GM12878 (cell line): ENCODE measurements around the gene MCTP2. TPM values are rescaled to one million over a fixed set of nuclear protein-coding genes. Genes with fewer than 3 reads are reported as not detected.

Experiments
- ATAC-seq: fragments of 200-7000 bp; cut with Tn5 transposase; 3 replicates; pipeline ENCODE4 v1.9.1; 2020; ENCODE audit warnings: mild to moderate bottlenecking, moderate library complexity
- BruUV-seq: library from RNA; stranded (reverse); fragments of 400-500 nt; replicated peaks from 2 replicates; lab custom pipeline; 2021; lab: Mats Ljungman, UMichigan
- CTCF ChIA-PET: fragments of 300-600 bp; sonication (Branson Sonifier 250); formaldehyde crosslinking; extraction: SDS; loops from one replicate; lab custom pipeline; 2021; ENCODE audit warnings: inconsistent platforms; lab: Yijun Ruan, JAX
- POLR2A ChIA-PET: fragments of 350-600 bp; formaldehyde crosslinking; extraction: SDS; loops from one replicate; lab custom pipeline; 2021; ENCODE audit warnings: inconsistent platforms; lab: Charles Lee
- RAD21 ChIA-PET: fragments of 300-600 bp; sonication (Branson Sonifier 250); formaldehyde crosslinking; loops from one replicate; lab custom pipeline; 2023; ENCODE audit warnings: antibody characterized with exemption; ENCODE audit not compliant: unreplicated experiment; lab: Charles Lee
- SMC1A ChIA-PET: fragments of 300-600 bp; sonication (Branson Sonifier 250); formaldehyde crosslinking; loops from one replicate; lab custom pipeline; 2023; ENCODE audit not compliant: unreplicated experiment, uncharacterized antibody; lab: Charles Lee
- DNase-seq: peaks from one replicate; pipeline ENCODE4 v3.0.0-alpha.2; 2011; ENCODE audit warnings: low read depth, low spot score
- FAIRE-seq: peaks from 3 replicates; lab custom pipeline; 2011; peaks lifted over from hg19 to GRCh38; lab: Jason Lieb, UNC
- H2AFZ ChIP-seq: 2 replicates; pipeline ENCODE4 v1.6.0; 2011; ENCODE audit warnings: low read depth, low read length, control low read depth; ENCODE audit not compliant: control insufficient read depth
- H3K27ac ChIP-seq: 2 replicates; pipeline ENCODE4 v1.5.1; 2011; ENCODE audit warnings: control low read depth; ENCODE audit not compliant: control insufficient read depth, insufficient read depth
- H3K27me3 ChIP-seq, 2 experiments: replicated peaks in 1 of 2; 2 replicates each; pipeline versions ENCODE4 v1.6.0 to v1.6.1; 2011; ENCODE audit warnings: low read length in 1 of 2; ENCODE audit not compliant: control insufficient read depth in 2 of 2, insufficient read depth in 2 of 2
- H3K36me3 ChIP-seq, 2 experiments: 2 replicates each; pipeline ENCODE4 v1.5.1; 2011; ENCODE audit warnings: low read length in 1 of 2; ENCODE audit not compliant: control insufficient read depth in 2 of 2, insufficient read depth in 2 of 2
- H3K4me1 ChIP-seq: 2 replicates; pipeline ENCODE4 v1.6.1; 2011; ENCODE audit warnings: mild to moderate bottlenecking, low read length, moderate library complexity, mixed read lengths; ENCODE audit not compliant: control insufficient read depth, insufficient read depth
- H3K4me2 ChIP-seq: 2 replicates; pipeline ENCODE4 v1.6.0; 2011; ENCODE audit warnings: control low read depth; ENCODE audit not compliant: control insufficient read depth, insufficient read depth
- H3K4me3 ChIP-seq: fragments of 200-600 bp; sonication (generic); 2 replicates; pipeline ENCODE4 v1.5.1; 2016
- H3K79me2 ChIP-seq: 2 replicates; pipeline ENCODE4 v1.6.0; 2011; ENCODE audit warnings: low read length; ENCODE audit not compliant: control insufficient read depth, insufficient read depth
- H3K9ac ChIP-seq: 2 replicates; pipeline ENCODE4 v1.8.0; 2011; ENCODE audit warnings: low read length, control low read depth, mixed read lengths; ENCODE audit not compliant: control insufficient read depth, insufficient read depth
- H3K9me3 ChIP-seq: replicated peaks from 3 replicates; pipeline ENCODE4 v1.5.1; 2011; ENCODE audit warnings: mild to moderate bottlenecking, low read length; ENCODE audit not compliant: control insufficient read depth, insufficient read depth
- H4K20me1 ChIP-seq: 2 replicates; pipeline ENCODE4 v1.6.0; 2011; ENCODE audit not compliant: control insufficient read depth, insufficient read depth
- ASH2L ChIP-seq: fragments of 300-600, 200-600 bp; sonication (generic); IDR thresholded peaks from 2 replicates; pipeline ENCODE4 v1.6.1; 2017; ENCODE audit warnings: low read depth, mild to moderate bottlenecking, borderline replicate concordance
- CEBPB ChIP-seq, 2 experiments: fragments of 150-350 bp in 1 of 2; IDR thresholded peaks; 2 replicates each; pipeline ENCODE4 v1.6.1; 2012 to 2014; ENCODE audit warnings: low read depth in 2 of 2, low read length in 2 of 2, borderline replicate concordance in 1 of 2, inconsistent platforms in 1 of 2
- ESRRA ChIP-seq: IDR thresholded peaks from 2 replicates; pipeline ENCODE4 v1.6.1; 2012; ENCODE audit warnings: mild to moderate bottlenecking, low read length, improper control_type of control experiment
- GABPA ChIP-seq: IDR thresholded peaks from 2 replicates; pipeline ENCODE4 v1.6.1; 2014; ENCODE audit warnings: antibody characterized with exemption, low read depth, mild to moderate bottlenecking, inconsistent platforms
- JUND ChIP-seq: IDR thresholded peaks from 2 replicates; pipeline ENCODE4 v1.6.1; 2012; ENCODE audit warnings: low read depth, mild to moderate bottlenecking, low read length, improper control_type of control experiment, moderate library complexity
- MTA3 ChIP-seq: IDR thresholded peaks from 2 replicates; pipeline ENCODE4 v1.6.1; 2012; ENCODE audit warnings: low read length, inconsistent platforms, borderline replicate concordance
- NFXL1 ChIP-seq: fragments of 450-650 bp; IDR thresholded peaks from 2 replicates; pipeline ENCODE4 v1.6.1; 2017; ENCODE audit warnings: antibody characterized with exemption, mild to moderate bottlenecking, borderline replicate concordance
- PKNOX1 ChIP-seq: fragments of 450-650 bp; IDR thresholded peaks from 2 replicates; pipeline ENCODE4 v1.6.1; 2016; ENCODE audit warnings: mild to moderate bottlenecking
- RUNX3 ChIP-seq: IDR thresholded peaks from 2 replicates; pipeline ENCODE4 v1.6.1; 2012; ENCODE audit warnings: low read length, inconsistent platforms
- SRF ChIP-seq, 2 experiments: IDR thresholded peaks; 2 replicates each; pipeline ENCODE4 v1.6.1; 2011; ENCODE audit warnings: low read depth in 2 of 2, low read length in 2 of 2, mild to moderate bottlenecking in 1 of 2, moderate library complexity in 1 of 2
- STAT3 ChIP-seq: IDR thresholded peaks from 2 replicates; pipeline ENCODE4 v1.6.1; 2011; ENCODE audit warnings: low read depth, low read length, improper control_type of control experiment
- ZNF217 ChIP-seq: fragments of 450-650 bp; IDR thresholded peaks from 2 replicates; pipeline ENCODE4 v1.6.1; 2017; ENCODE audit warnings: antibody characterized with exemption, mild to moderate bottlenecking
- ZNF24 ChIP-seq: fragments of 450-650 bp; IDR thresholded peaks from 2 replicates; pipeline ENCODE4 v1.6.1; 2017; ENCODE audit warnings: antibody characterized with exemption, mild to moderate bottlenecking
- ZNF274 ChIP-seq: IDR thresholded peaks from one replicate; pipeline ENCODE4 v1.8.0; 2011; ENCODE audit not compliant: insufficient read length, insufficient read depth
- ZNF384 ChIP-seq: IDR thresholded peaks from 2 replicates; pipeline ENCODE4 v1.6.1; 2012; ENCODE audit warnings: low read depth, mild to moderate bottlenecking, low read length, improper control_type of control experiment, borderline replicate concordance
- WGBS: methylation state at CpG from one replicate; pipeline ENCODE4 v1.1.6; 2016; ENCODE audit warnings: low lambda C conversion rate; ENCODE audit not compliant: insufficient replicate concordance, insufficient coverage; ENCODE audit errors: missing lambda C conversion rate; 5-methylcytosine and 5-hydroxymethylcytosine counted together
- in situ Hi-C: fragments of 300-500 bp; cut with MboI; formaldehyde crosslinking; loops from 9 replicates; pipeline ENCODE4 v1.14.3; 2018; ENCODE audit warnings: mixed read lengths
- intact Hi-C: fragments of 100-400 bp; cut with micrococcal nuclease; formaldehyde crosslinking; loops from one replicate; pipeline ENCODE4 v1.14.2; 2022; ENCODE audit not compliant: unreplicated experiment
- polyA plus RNA-seq, 11 experiments: library from polyadenylated mRNA; depleted of rRNA in 4 of 11; unstranded in 6 of 11; stranded (reverse) in 5 of 11; fragments of >200 nt; fragmentation: Nextera tagmentation in 4 of 11; fragmentation: Illumina TruSeq in 1 of 11; extraction: Ambion mirVana in 4 of 11; extraction: Trizol in 1 of 11; gene quantifications; 1 replicate in 1 of 11; 2 replicates in 10 of 11; pipeline versions ENCODE4 v1.2.1 to v1.2.3, GENCODE V29; 2011 to 2016; ENCODE audit warnings: inconsistent platforms in 2 of 11, missing spikeins in 2 of 11, low read depth in 1 of 11
- total RNA-seq, 4 experiments: library from RNA; depleted of rRNA in 3 of 4; stranded (reverse); fragments of >200 nt in 3 of 4; fragmentation: Illumina TruSeq in 1 of 4; extraction: Trizol in 1 of 4; gene quantifications; 2 replicates each; pipeline versions ENCODE4 v1.2.1 to v1.2.3, GENCODE V29; 2013 to 2021
- TF ChIP-seq, protein P1 (sequence below): fragments of 450-650 bp; IDR thresholded peaks from 2 replicates; pipeline ENCODE4 v1.6.1; 2014; ENCODE audit warnings: mild to moderate bottlenecking
- TF ChIP-seq, protein P2 (sequence below): fragments of 450-650 bp; IDR thresholded peaks from 2 replicates; pipeline ENCODE4 v1.6.1; 2017; ENCODE audit warnings: borderline replicate concordance
- TF ChIP-seq, protein P3 (sequence below): IDR thresholded peaks from 2 replicates; pipeline ENCODE4 v1.6.1; 2011; ENCODE audit warnings: borderline replicate concordance, low read depth, mild to moderate bottlenecking, moderate library complexity, low read length; ENCODE audit not compliant: insufficient read depth, poor library complexity, severe bottlenecking

The MCTP2 gene
- total and polyA plus RNA-seq, 10 of the 15 experiments (the other 5 are each of a cell fraction or from before 2014, with no cell fraction given): 0.24 to 48.5 (median 0.88) TPM

DNA sequence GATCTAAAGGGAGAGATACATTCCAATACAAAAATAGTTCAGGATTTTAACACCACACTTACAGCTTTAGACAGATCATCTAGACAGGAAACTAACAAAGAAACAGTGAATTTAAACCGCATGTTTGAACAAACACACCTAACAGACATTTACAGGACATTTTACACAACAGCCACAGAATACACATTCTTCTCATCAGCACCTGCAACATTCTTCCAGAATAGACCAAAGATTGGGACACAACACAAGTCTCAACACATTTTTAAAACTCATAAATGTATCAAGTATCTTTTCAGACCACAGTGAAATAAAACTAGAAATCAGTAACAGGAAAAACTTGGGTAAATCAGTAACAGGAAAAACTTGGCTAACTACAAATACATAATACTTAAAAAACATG lies 256.3 kb downstream of the MCTP2 start:
- Histone ChIP-seq H3K4me1 (no peaks in the 10 kb centered on the region), H3K9ac (no peak overlapping the region), H3K4me2 (no peak overlapping the region), H3K27ac (no peak overlapping the region), H3K27me3 (no peaks in the 10 kb centered on the region)
- intact Hi-C loops: no loop called here
- RAD21 ChIA-PET: no interaction called here
- FAIRE-seq: no peak
- no peak for ATAC-seq
- DNase-seq: no peak
- POLR2A ChIA-PET: no interaction called here
- SMC1A ChIA-PET: no interaction called here
- TF ChIP-seq ZNF24: no peak
- no peak for TF ChIP-seq GABPA
- no peak for TF ChIP-seq ESRRA
- TF ChIP-seq, protein P1, sequence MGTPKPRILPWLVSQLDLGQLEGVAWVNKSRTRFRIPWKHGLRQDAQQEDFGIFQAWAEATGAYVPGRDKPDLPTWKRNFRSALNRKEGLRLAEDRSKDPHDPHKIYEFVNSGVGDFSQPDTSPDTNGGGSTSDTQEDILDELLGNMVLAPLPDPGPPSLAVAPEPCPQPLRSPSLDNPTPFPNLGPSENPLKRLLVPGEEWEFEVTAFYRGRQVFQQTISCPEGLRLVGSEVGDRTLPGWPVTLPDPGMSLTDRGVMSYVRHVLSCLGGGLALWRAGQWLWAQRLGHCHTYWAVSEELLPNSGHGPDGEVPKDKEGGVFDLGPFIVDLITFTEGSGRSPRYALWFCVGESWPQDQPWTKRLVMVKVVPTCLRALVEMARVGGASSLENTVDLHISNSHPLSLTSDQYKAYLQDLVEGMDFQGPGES: no peak
- TF ChIP-seq ZNF217: no peak
- no peak for TF ChIP-seq PKNOX1
- TF ChIP-seq JUND: no peak
- no peak for TF ChIP-seq MTA3
- TF ChIP-seq, protein P2, sequence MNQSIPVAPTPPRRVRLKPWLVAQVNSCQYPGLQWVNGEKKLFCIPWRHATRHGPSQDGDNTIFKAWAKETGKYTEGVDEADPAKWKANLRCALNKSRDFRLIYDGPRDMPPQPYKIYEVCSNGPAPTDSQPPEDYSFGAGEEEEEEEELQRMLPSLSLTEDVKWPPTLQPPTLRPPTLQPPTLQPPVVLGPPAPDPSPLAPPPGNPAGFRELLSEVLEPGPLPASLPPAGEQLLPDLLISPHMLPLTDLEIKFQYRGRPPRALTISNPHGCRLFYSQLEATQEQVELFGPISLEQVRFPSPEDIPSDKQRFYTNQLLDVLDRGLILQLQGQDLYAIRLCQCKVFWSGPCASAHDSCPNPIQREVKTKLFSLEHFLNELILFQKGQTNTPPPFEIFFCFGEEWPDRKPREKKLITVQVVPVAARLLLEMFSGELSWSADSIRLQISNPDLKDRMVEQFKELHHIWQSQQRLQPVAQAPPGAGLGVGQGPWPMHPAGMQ: no peak
- TF ChIP-seq ASH2L: no peak
- TF ChIP-seq STAT3: no peak
- TF ChIP-seq SRF (IDR thresholded peaks at IDR 0.05; ENCODE audit: low read depth in 2 of 2, low read length in 2 of 2): no peak
- TF ChIP-seq, protein P3, sequence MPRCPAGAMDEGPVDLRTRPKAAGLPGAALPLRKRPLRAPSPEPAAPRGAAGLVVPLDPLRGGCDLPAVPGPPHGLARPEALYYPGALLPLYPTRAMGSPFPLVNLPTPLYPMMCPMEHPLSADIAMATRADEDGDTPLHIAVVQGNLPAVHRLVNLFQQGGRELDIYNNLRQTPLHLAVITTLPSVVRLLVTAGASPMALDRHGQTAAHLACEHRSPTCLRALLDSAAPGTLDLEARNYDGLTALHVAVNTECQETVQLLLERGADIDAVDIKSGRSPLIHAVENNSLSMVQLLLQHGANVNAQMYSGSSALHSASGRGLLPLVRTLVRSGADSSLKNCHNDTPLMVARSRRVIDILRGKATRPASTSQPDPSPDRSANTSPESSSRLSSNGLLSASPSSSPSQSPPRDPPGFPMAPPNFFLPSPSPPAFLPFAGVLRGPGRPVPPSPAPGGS: no peak
- no peak for TF ChIP-seq RUNX3
- TF ChIP-seq ZNF384: no peak
- TF ChIP-seq CEBPB (IDR thresholded peaks at IDR 0.05; ENCODE audit: borderline replicate concordance in 1 of 2, low read depth in 2 of 2, low read length in 2 of 2): no peak
- TF ChIP-seq NFXL1: no peak
- no peak for TF ChIP-seq ZNF274
- TF ChIP-seq, all 136 proteins: peak for 0
- Histone ChIP-seq H2AFZ (no peak overlapping the region), H3K36me3 (no peaks in the 10 kb centered on the region), H3K9me3 (no peaks in the 10 kb centered on the region), H3K79me2 (no peaks in the 10 kb centered on the region), H4K20me1 (no peaks in the 10 kb centered on the region), H3K4me3 (no peak overlapping the region)
- WGBS: 88% methylated on average over 1 of the region's 1 CpG
- CTCF ChIA-PET: interaction anchor here (0.6 to 1.6 kb wide), 2 partner anchors 14 to 26 kb away, joined by 3 read pairs; no protein-coding TSS in a partner anchor
- no TSS peak for BruUV-seq
- in situ Hi-C loops: no loop called here
